OCI-LY3 (cell line): ENCODE results near the gene CCSER1.

ENCODE experiments used
- EZH2phosphoT487 ChIP-seq: fragments of 200-600 bp; shearing (Covaris generic); IDR thresholded peaks from 2 replicates; pipeline ENCODE4 v1.6.1; 2018; ENCODE audit warnings: antibody characterized with exemption, mixed run types, low read depth
- TF ChIP-seq, protein P1 (sequence below): fragments of 200-600, 300-600 bp; sonication (generic); IDR thresholded peaks from 2 replicates; pipeline ENCODE4 v1.5.1; 2014; ENCODE audit warnings: antibody characterized with exemption, low read length, low read depth

DNA sequence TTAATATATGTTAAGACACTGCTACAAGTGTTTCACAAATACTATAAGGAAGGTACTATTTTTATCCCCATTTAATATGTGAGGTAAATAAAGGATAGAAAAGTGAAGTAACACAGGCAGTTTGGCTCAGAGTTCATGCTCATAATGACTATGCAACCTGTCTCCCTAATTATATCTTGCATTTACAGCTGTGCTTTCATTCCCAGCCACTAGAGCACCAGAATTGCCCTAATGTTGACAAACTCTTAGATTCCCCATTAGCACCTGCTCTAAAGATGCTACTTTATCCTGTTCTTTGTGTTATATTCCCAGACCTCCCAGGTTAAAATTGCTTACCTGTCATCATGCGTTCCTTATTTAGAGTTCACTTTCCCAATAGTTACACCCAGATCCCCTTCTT is 833.6 kb downstream of the CCSER1 start:
- TF ChIP-seq EZH2phosphoT487: no peak
- TF ChIP-seq, protein P1, sequence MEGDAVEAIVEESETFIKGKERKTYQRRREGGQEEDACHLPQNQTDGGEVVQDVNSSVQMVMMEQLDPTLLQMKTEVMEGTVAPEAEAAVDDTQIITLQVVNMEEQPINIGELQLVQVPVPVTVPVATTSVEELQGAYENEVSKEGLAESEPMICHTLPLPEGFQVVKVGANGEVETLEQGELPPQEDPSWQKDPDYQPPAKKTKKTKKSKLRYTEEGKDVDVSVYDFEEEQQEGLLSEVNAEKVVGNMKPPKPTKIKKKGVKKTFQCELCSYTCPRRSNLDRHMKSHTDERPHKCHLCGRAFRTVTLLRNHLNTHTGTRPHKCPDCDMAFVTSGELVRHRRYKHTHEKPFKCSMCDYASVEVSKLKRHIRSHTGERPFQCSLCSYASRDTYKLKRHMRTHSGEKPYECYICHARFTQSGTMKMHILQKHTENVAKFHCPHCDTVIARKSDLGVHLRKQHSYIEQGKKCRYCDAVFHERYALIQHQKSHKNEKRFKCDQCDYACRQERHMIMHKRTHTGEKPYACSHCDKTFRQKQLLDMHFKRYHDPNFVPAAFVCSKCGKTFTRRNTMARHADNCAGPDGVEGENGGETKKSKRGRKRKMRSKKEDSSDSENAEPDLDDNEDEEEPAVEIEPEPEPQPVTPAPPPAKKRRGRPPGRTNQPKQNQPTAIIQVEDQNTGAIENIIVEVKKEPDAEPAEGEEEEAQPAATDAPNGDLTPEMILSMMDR: no peak
